ENCODE data around the gene SPTBN5.

- TF ChIP-seq POLR2A (IDR thresholded peaks at IDR 0.05) (no peak), CTCF (IDR thresholded peaks at IDR 0.05) (no peak)
Observed at GRCh38 chr15:41822957-41823356, 70.9 kb downstream of the SPTBN5 start.
